ENCODE measurements around the gene KCNN3.

DNA sequence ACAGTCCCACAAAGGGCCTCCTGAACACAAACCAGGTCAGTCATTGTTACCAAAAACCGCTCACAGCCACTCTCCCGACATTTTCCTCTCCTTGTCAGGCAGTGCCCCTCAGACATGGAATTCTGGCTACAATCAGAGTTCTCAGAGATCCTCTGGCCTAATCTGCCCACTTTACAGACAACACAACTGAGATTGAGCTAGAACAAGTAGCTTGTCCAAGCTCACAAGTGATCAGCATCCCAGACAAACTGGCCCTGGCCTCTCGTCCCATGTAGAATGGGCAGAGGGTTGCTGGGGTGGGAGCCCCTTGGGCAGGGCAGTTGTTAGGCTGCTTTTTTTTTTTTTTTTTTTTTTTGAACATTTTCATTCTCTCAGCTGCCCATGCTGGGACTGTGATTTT lies 57.2 kb downstream of the KCNN3 start:
- TF ChIP-seq EZH2 (IDR thresholded peaks at IDR 0.05; ENCODE audit: borderline replicate concordance, low read depth, low read length, poor library complexity, severe bottlenecking) (no peak), CTCF (conservative IDR thresholded peaks at IDR 0.05; ENCODE audit: low read depth, low read length) (no peak)
